Activated naive CD4-positive, alpha-beta T cell treated with Interleukin-2 at 50 U/mL for 16 hours (primary cell): ENCODE results near the gene TTLL8.
A peak's percentile ranks its signal among the peaks of the same experiment; 100 is the strongest.
"Not testable (repeated sequence)": the region's sequence is repeated elsewhere in the genome, so short reads cannot be mapped to it uniquely, and the experiment has no call there.

Source experiments
- DNase-seq: peaks from one replicate; pipeline ENCODE4 v3.0.0-alpha.2; 2020

Gene TTLL8

GRCh38 chr22:50058061-50058905 is at the start of gene TTLL8:
TSS of gene TTLL8 (minus strand) at chr22:50058298.
- DNase-seq = no peak

- no peak for DNase-seq
These were observed 49.4 kb upstream of the TTLL8 start for GRCh38 chr22:50107529-50107928.

- no peak for DNase-seq
These were observed 47.4 kb upstream of the TTLL8 start for GRCh38 chr22:50105208-50106100.

- no peak for DNase-seq
These were observed 46.0 kb upstream of the TTLL8 start for GRCh38 chr22:50104141-50104544.

- DNase-seq = no peak
These were observed 44.8 kb upstream of the TTLL8 start for GRCh38 chr22:50102946-50103345.

GRCh38 chr22:50101870-50102565 is 43.9 kb upstream of the TTLL8 start:
- no peak for DNase-seq

GRCh38 chr22:50098052-50098451 is 40.0 kb upstream of the TTLL8 start:
- no peak for DNase-seq

- DNase-seq = no peak
These were observed 34.2 kb upstream of the TTLL8 start for GRCh38 chr22:50092342-50092741.

- DNase-seq = no peak
These were observed 33.1 kb upstream of the TTLL8 start for GRCh38 chr22:50091092-50091768.

- DNase-seq = no peak
These were observed 32.3 kb upstream of the TTLL8 start for GRCh38 chr22:50090412-50090714.

- peak; percentile 7 for DNase-seq
These were observed 31.7 kb upstream of the TTLL8 start, which contains the start of gene MOV10L1 for GRCh38 chr22:50089682-50090411. TSS of gene MOV10L1 (plus strand) at chr22:50090006. CDS start at chr22:50090089, 83 bp downstream.

- no peak for DNase-seq
These were observed 31.1 kb upstream of the TTLL8 start for GRCh38 chr22:50089231-50089630.

- no peak for DNase-seq
These were observed 30.0 kb upstream of the TTLL8 start for GRCh38 chr22:50088096-50088495.

GRCh38 chr22:50087646-50088045 is 29.5 kb upstream of the TTLL8 start:
- no peak for DNase-seq

GRCh38 chr22:50086975-50087374 is 28.9 kb upstream of the TTLL8 start:
- not testable (repeated sequence) for DNase-seq

GRCh38 chr22:50086526-50086925 is 28.4 kb upstream of the TTLL8 start:
- no peak for DNase-seq

GRCh38 chr22:50085211-50085972 is 27.3 kb upstream of the TTLL8 start, which contains the start of gene MLC1:
TSS of gene MLC1 (minus strand) at chr22:50085426. CDS start at chr22:50084902, 524 bp downstream.
- peak; percentile 2 for DNase-seq

- no peak for DNase-seq
These were observed 26.5 kb upstream of the TTLL8 start for GRCh38 chr22:50084614-50085021.

GRCh38 chr22:50084080-50084477 is 26.0 kb upstream of the TTLL8 start:
- no peak for DNase-seq

GRCh38 chr22:50083462-50084079 is 25.5 kb upstream of the TTLL8 start:
- no peak for DNase-seq
